Neuronal stem cell (in vitro differentiated cells): ENCODE measurements around the gene CA9.

Experiments
- DNase-seq: peaks from one replicate; pipeline ENCODE4 v3.0.0-alpha.2; 2013; ENCODE audit warnings: low spot score
- H2AFZ ChIP-seq: one replicate; pipeline ENCODE4 v1.6.1; 2013; ENCODE audit warnings: mild to moderate bottlenecking, low read length, inconsistent platforms
- H2AK5ac ChIP-seq: 2 replicates; pipeline ENCODE4 v1.6.1; 2013; ENCODE audit warnings: low read depth, mild to moderate bottlenecking, inconsistent platforms, low read length, moderate library complexity, mixed read lengths
- H2BK120ac ChIP-seq: 2 replicates; pipeline ENCODE4 v1.6.1; 2013; ENCODE audit warnings: low read depth, mild to moderate bottlenecking, inconsistent platforms, low read length, moderate library complexity, mixed read lengths
- H2BK12ac ChIP-seq: one replicate; pipeline ENCODE4 v1.6.1; 2013; ENCODE audit warnings: low read length, inconsistent platforms
- H2BK15ac ChIP-seq: 2 replicates; pipeline ENCODE4 v1.6.1; 2013; ENCODE audit warnings: mild to moderate bottlenecking, low read length, inconsistent platforms, mixed read lengths
- H2BK5ac ChIP-seq: one replicate; pipeline ENCODE4 v1.6.1; 2013; ENCODE audit warnings: inconsistent platforms, mild to moderate bottlenecking, low read length, moderate library complexity
- H3K14ac ChIP-seq: one replicate; pipeline ENCODE4 v1.6.1; 2013; ENCODE audit warnings: low read length, inconsistent platforms
- H3K18ac ChIP-seq: 2 replicates; pipeline ENCODE4 v1.6.1; 2013; ENCODE audit warnings: low read length, inconsistent platforms
- H3K23ac ChIP-seq: 2 replicates; pipeline ENCODE4 v1.6.1; 2013; ENCODE audit warnings: low read depth, mild to moderate bottlenecking, mixed read lengths, low read length, inconsistent platforms; ENCODE audit not compliant: poor library complexity
- H3K27ac ChIP-seq: replicated peaks from 3 replicates; pipeline ENCODE4 v1.5.1; 2013; ENCODE audit warnings: low read length, inconsistent platforms
- H3K27me3 ChIP-seq, 3 experiments: 2 replicates each; pipeline ENCODE4 v1.6.1; 2013; ENCODE audit warnings: low read length in 3 of 3, mild to moderate bottlenecking in 2 of 3, inconsistent platforms in 1 of 3, low read depth in 1 of 3, mixed read lengths in 1 of 3, moderate library complexity in 1 of 3; ENCODE audit not compliant: control insufficient read depth in 3 of 3, insufficient read depth in 3 of 3
- H3K36me3 ChIP-seq, 2 donors: replicated peaks in 1 of 2; 2 replicates each; pipeline ENCODE4 v1.6.1; 2013; ENCODE audit warnings: low read length in 2 of 2; ENCODE audit not compliant: control insufficient read depth in 2 of 2, insufficient read depth in 2 of 2
- H3K4ac ChIP-seq: 2 replicates; pipeline ENCODE4 v1.6.1; 2013; ENCODE audit warnings: inconsistent platforms, mild to moderate bottlenecking, low read length, moderate library complexity
- H3K4me1 ChIP-seq, 2 donors: 1 replicate in 1 of 2; 2 replicates in 1 of 2; pipeline ENCODE4 v1.6.1; 2013; ENCODE audit warnings: low read length in 2 of 2, low read depth in 1 of 2; ENCODE audit not compliant: control insufficient read depth in 2 of 2, insufficient read depth in 1 of 2
- H3K4me2 ChIP-seq: one replicate; pipeline ENCODE4 v1.6.1; 2013; ENCODE audit warnings: mild to moderate bottlenecking, low read length, inconsistent platforms; ENCODE audit not compliant: insufficient read depth, poor library complexity, severe bottlenecking
- H3K4me3 ChIP-seq, 2 donors: 2 replicates each; pipeline ENCODE4 v1.5.1; 2013; ENCODE audit warnings: low read length in 2 of 2, mild to moderate bottlenecking in 2 of 2, inconsistent platforms in 1 of 2, moderate library complexity in 1 of 2
- H3K79me1 ChIP-seq: one replicate; pipeline ENCODE4 v1.6.1; 2013; ENCODE audit warnings: low read depth, mild to moderate bottlenecking, inconsistent platforms, low read length, moderate library complexity
- H3K9ac ChIP-seq: one replicate; pipeline ENCODE4 v1.6.1; 2013; ENCODE audit warnings: mild to moderate bottlenecking, low read depth, low read length, inconsistent platforms; ENCODE audit not compliant: poor library complexity
- H3K9me3 ChIP-seq, 2 donors: replicated peaks in 1 of 2; 2 replicates each; pipeline versions ENCODE3 to v1.6.1; 2013; ENCODE audit warnings: low read length in 2 of 2, mild to moderate bottlenecking in 2 of 2, inconsistent platforms in 1 of 2, low read depth in 1 of 2, mixed read lengths in 1 of 2, moderate library complexity in 1 of 2; ENCODE audit not compliant: control insufficient read depth in 2 of 2, insufficient read depth in 1 of 2
- H4K8ac ChIP-seq: one replicate; pipeline ENCODE4 v1.6.1; 2013; ENCODE audit warnings: low read depth, mild to moderate bottlenecking, inconsistent platforms, low read length, moderate library complexity
- H4K91ac ChIP-seq: one replicate; pipeline ENCODE4 v1.6.1; 2013; ENCODE audit warnings: low read length, low read depth, mild to moderate bottlenecking, inconsistent platforms; ENCODE audit not compliant: poor library complexity
- WGBS, 2 donors: extraction: QIAGEN DNeasy Blood & Tissue Kit; methylation state at CpG; one replicate each; pipeline ENCODE4 v1.1.7; 2013; ENCODE audit warnings: missing lambda C conversion rate in 2 of 2, mixed read lengths in 1 of 2; ENCODE audit not compliant: insufficient read length in 2 of 2, insufficient replicate concordance in 1 of 2; ENCODE audit errors: extremely low coverage in 2 of 2; 5-methylcytosine and 5-hydroxymethylcytosine counted together

Gene CA9

DNA sequence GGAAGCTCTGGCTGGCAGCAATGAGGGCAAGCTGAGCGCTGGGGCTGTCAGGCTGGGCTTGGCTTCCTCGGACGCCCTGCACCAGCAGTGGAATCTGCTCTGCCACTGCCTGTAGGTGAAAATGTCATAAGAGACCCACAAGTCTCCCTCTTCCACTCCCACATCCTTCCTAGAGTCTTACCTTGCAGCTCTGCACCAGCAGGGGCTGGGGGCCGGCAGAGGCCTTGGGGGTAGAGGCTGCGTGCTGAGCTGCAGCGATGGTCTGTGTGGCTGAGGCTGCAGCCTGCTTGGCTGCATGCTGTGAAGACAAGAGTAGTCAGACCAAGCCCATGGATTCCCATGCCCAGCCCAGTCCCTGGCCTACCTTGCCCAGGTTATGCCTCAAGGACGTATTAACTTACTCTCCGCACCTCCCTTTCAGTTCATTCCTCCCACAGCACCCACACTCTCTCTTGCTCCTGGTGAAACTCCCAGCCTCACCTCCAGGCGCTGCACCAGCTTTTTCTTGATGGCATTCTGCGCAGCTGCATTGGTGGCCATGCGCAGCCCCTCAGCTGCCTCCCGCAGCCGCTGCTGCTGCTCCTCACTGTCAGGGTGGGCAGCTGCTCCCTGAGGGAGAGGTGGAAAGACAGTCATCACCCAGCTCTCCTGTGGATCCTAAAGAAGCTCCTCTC, 41.0 kb downstream of the CA9 start:
- no peak for DNase-seq
- H2AFZ ChIP-seq, result no peak overlapping the region
- no peak overlapping the region for H2AK5ac ChIP-seq
- H2BK5ac ChIP-seq, result no peak overlapping the region
- no peak overlapping the region for H3K4me2 ChIP-seq
- peaks cover 2% of the 10 kb centered on the region for H3K79me1 ChIP-seq
- H3K9me3 ChIP-seq, result no peaks in the 10 kb centered on the region
- no CpG with 5 or more reads among the region's 13 CpGs for WGBS, 2 donors
- H3K18ac ChIP-seq, result no peak overlapping the region
- no peak overlapping the region for H3K27ac ChIP-seq
- no peaks in the 10 kb centered on the region for H3K27me3 ChIP-seq
- peak overlapping the region; percentile 2 for H3K23ac ChIP-seq
- H3K4ac ChIP-seq, result no peak overlapping the region
- H4K91ac ChIP-seq, result no peak overlapping the region
- no peak overlapping the region for H2BK12ac ChIP-seq
- no peak overlapping the region for H3K4me3 ChIP-seq
- H3K14ac ChIP-seq, result no peak overlapping the region
- no peak overlapping the region for H3K9ac ChIP-seq
- no peak overlapping the region for H4K8ac ChIP-seq
- no peak overlapping the region for H2BK120ac ChIP-seq
- peaks cover 80 to 96% of the 10 kb centered on the region in 2 donors for H3K36me3 ChIP-seq
- H3K4me1 ChIP-seq, result no peaks in the 10 kb centered on the region
- no peak overlapping the region for H2BK15ac ChIP-seq

DNA sequence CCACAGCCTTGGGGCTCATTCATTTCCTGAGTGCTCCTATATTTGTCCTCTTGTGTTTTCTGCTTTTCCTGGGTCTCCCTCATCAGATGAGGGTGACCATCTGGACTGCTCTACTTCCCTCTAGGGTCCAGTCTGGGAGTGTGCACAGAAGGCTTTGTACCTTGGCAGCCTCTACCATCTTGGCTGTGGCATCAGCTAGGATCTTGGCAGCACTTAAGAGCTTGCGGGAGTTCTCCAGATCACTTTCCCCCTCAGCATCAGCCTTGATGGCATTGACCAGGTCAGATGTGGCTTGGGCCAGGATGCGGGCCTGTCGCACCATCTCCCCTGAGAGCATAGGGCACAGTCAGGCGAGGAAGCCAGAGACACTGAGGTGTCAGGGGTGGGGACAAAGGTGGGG, 42.5 kb downstream of the CA9 start:
- H4K91ac ChIP-seq, result no peak overlapping the region
- no peaks in the 10 kb centered on the region for H3K4me1 ChIP-seq
- no peak overlapping the region for H3K23ac ChIP-seq
- peaks cover 78 to 98% of the 10 kb centered on the region in 2 donors for H3K36me3 ChIP-seq
- H3K18ac ChIP-seq, result no peak overlapping the region
- no peak overlapping the region for H2AFZ ChIP-seq
- no peak overlapping the region for H3K27ac ChIP-seq
- no peak overlapping the region for H4K8ac ChIP-seq
- no peak overlapping the region for H2AK5ac ChIP-seq
- no peak overlapping the region for H3K4me2 ChIP-seq
- no peak overlapping the region for H3K9ac ChIP-seq
- H3K27me3 ChIP-seq, result no peaks in the 10 kb centered on the region
- DNase-seq, result no peak
- no peak overlapping the region for H2BK5ac ChIP-seq
- no peak overlapping the region for H3K4ac ChIP-seq
- no peak overlapping the region for H3K14ac ChIP-seq
- no peaks in the 10 kb centered on the region for H3K9me3 ChIP-seq
- H2BK120ac ChIP-seq, result no peak overlapping the region
- H2BK12ac ChIP-seq, result no peak overlapping the region
- no CpG with 5 or more reads among the region's 4 CpGs for WGBS, 2 donors
- no peak overlapping the region for H2BK15ac ChIP-seq
- peaks cover 2% of the 10 kb centered on the region for H3K79me1 ChIP-seq
- H3K4me3 ChIP-seq, result no peak overlapping the region

GRCh38 chr9:35717132-35717870, 43.6 kb downstream of the CA9 start:
- peaks cover 2% of the 10 kb centered on the region for H3K79me1 ChIP-seq
- no peak overlapping the region for H3K14ac ChIP-seq
- no peak overlapping the region for H2AFZ ChIP-seq
- H3K9ac ChIP-seq, result no peak overlapping the region
- no peak overlapping the region for H2BK5ac ChIP-seq
- no peaks in the 10 kb centered on the region for H3K27me3 ChIP-seq
- peak overlapping the region; percentile 49 for H3K23ac ChIP-seq
- H3K36me3 ChIP-seq, result peaks cover 81 to 98% of the 10 kb centered on the region in 2 donors
- H2BK15ac ChIP-seq, result no peak overlapping the region
- no peak overlapping the region for H3K18ac ChIP-seq
- no peak for DNase-seq
- H2AK5ac ChIP-seq, result no peak overlapping the region
- H3K9me3 ChIP-seq, result no peaks in the 10 kb centered on the region
- H2BK12ac ChIP-seq, result no peak overlapping the region
- no peak overlapping the region for H3K4me2 ChIP-seq
- no peak overlapping the region for H3K4ac ChIP-seq
- H2BK120ac ChIP-seq, result no peak overlapping the region
- no peak overlapping the region for H4K8ac ChIP-seq
- WGBS, 2 donors, result no CpG with 5 or more reads among the region's 14 CpGs
- H3K4me1 ChIP-seq, result no peaks in the 10 kb centered on the region
- H3K4me3 ChIP-seq, result peak overlapping the region in 1 of 2 donors; percentile 11
- H3K27ac ChIP-seq, result no peak overlapping the region
- H4K91ac ChIP-seq, result no peak overlapping the region

- Histone ChIP-seq H2BK15ac (no peak overlapping the region), H2BK120ac (no peak overlapping the region), H3K9ac (no peak overlapping the region), H3K27me3 (no peaks in the 10 kb centered on the region), H4K91ac (no peak overlapping the region), H3K4me3 (no peak overlapping the region), H2AK5ac (no peak overlapping the region), H2AFZ (no peak overlapping the region), H3K4me1 (no peaks in the 10 kb centered on the region), H3K9me3 (no peaks in the 10 kb centered on the region), H2BK5ac (no peak overlapping the region), H3K4ac (no peak overlapping the region), H3K79me1 (peaks cover 2% of the 10 kb centered on the region), H2BK12ac (no peak overlapping the region), H3K23ac (no peak overlapping the region), H4K8ac (no peak overlapping the region), H3K27ac (no peak overlapping the region), H3K18ac (no peak overlapping the region), H3K14ac (no peak overlapping the region), H3K36me3 (peaks cover 82 to 100% of the 10 kb centered on the region in 2 donors), H3K4me2 (no peak overlapping the region)
- no peak for DNase-seq
- WGBS, 2 donors, result no CpG with 5 or more reads among the region's 15 CpGs
Observed at GRCh38 chr9:35718721-35719511, 45.2 kb downstream of the CA9 start.
